ENCODE results near the gene HDAC10. TPM values are rescaled to one million over a fixed set of nuclear protein-coding genes. Genes with fewer than 3 reads are reported as not detected.

HDAC10 gene
- total and polyA plus RNA-seq, 4 donors = 16.2 to 74.3 (median 37.2) TPM

DNA sequence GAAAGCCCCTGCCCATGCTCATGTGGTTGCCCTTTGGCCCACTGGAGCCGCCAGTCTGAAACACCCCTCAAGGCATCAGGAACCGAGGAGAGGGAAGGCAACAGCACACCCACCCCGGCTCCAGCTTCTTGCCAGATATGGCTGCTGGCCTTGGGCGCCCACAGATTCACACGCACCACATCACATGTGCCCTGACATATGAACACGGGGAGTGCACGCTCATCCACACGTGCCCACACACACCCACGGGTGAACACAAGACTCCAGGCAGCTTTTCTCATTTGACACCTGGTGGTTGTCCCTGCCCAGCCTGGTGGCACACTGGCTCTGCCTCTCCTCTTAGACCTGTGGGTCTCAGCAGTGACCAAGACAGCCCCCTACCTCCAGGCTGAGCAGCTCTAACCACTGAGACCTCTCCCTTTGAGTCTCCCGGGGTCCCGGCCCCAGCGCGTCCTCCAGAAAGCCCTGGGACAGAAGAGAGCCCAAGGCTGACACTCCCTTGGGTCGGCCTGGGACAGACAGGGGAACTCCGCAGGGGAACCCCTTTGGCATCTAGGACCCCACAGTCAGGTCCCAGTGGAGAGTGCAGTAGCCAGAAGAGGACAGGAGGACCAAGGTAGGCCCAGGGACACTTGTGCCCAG lies 13.2 kb upstream of the HDAC10 start:
- Histone ChIP-seq H3K36me3 (ENCODE audit: control insufficient read depth, insufficient read depth, low read length) (peaks cover 53% of the 10 kb centered on the region), H3K4me3 (ENCODE audit: low read depth, low read length) (no peak overlapping the region), H3K4me1 (ENCODE audit: control insufficient read depth, insufficient read depth, low read length) (peaks cover 58% of the 10 kb centered on the region), H3K27ac (ENCODE audit: low read depth, low read length) (no peak overlapping the region), H3K27me3 (ENCODE audit: control insufficient read depth, insufficient read depth, low read length) (no peaks in the 10 kb centered on the region), H3K9me3 (ENCODE audit: control insufficient read depth, insufficient read depth, low read length) (no peaks in the 10 kb centered on the region)
- DNase-seq (ENCODE audit: low read depth in 4 of 6, low spot score in 6 of 6) = no peak
- WGBS (ENCODE audit: insufficient coverage) = 86% methylated on average over 15 of the region's 15 CpGs

DNA sequence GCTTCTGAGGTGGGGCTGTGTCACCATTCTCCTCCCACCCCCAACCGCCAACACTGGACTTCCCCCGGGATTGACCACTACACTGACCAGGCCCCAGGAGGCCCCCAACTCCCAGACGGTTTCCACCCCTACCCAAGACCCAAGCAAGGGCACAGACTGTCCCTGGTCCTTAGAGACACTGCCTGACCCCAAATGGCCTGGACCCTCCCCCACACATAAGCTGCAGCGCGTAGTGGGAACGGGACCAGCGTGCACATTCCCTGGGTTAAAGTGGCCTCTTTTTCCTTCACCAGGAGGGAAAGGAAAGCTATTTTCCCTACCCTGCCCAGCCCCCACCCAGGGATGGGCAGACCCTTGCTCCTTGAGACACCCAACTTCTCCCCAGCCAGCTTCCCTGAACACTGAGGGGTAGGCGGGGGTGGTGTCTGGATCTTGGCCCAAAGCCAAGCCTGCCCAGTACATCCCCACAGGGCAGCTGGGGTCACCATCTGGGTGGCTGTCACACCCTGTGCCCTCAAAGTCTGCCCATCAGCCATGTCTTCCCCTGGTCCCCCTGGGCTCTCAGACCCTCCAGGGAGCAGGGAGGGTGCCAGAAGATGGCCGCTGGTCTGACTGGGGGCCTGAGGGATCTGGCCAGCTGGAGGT lies 12.0 kb upstream of the HDAC10 start:
- Histone ChIP-seq H3K27me3 (ENCODE audit: control insufficient read depth, insufficient read depth, low read length) (no peaks in the 10 kb centered on the region), H3K36me3 (ENCODE audit: control insufficient read depth, insufficient read depth, low read length) (peaks cover 62% of the 10 kb centered on the region), H3K4me1 (ENCODE audit: control insufficient read depth, insufficient read depth, low read length) (peaks cover 48% of the 10 kb centered on the region), H3K4me3 (ENCODE audit: low read depth, low read length) (no peak overlapping the region), H3K27ac (ENCODE audit: low read depth, low read length) (no peak overlapping the region), H3K9me3 (ENCODE audit: control insufficient read depth, insufficient read depth, low read length) (no peaks in the 10 kb centered on the region)
- 64% methylated on average over 8 of the region's 9 CpGs for WGBS (ENCODE audit: insufficient coverage)
- no peak for DNase-seq (ENCODE audit: low read depth in 4 of 6, low spot score in 6 of 6)

DNA sequence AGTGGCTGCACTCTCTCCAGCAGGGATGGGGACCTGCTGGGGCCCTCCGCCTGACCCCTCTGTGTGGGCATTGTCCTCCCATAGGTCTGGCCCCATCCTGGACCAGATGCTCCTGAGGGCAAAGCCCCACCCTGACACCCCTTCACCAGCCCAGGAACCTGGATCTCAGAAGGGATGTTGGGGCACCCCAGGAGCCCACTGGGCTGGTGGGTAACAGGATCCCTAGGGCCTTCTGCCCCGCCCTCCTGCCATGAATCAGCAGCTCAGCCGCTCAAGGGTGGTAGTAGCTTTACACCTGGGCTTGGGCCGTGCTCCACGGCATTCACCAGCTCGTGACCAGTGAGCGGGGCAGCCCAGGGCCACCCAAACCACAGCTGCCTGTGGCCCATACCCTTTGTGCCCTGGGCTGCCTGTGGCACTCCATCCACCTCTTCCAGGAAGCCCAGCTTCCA lies 11.4 kb upstream of the HDAC10 start:
- Histone ChIP-seq H3K4me1 (ENCODE audit: control insufficient read depth, insufficient read depth, low read length) (peaks cover 45% of the 10 kb centered on the region), H3K36me3 (ENCODE audit: control insufficient read depth, insufficient read depth, low read length) (peaks cover 68% of the 10 kb centered on the region), H3K27me3 (ENCODE audit: control insufficient read depth, insufficient read depth, low read length) (no peaks in the 10 kb centered on the region), H3K4me3 (ENCODE audit: low read depth, low read length) (no peak overlapping the region), H3K27ac (ENCODE audit: low read depth, low read length) (no peak overlapping the region), H3K9me3 (ENCODE audit: control insufficient read depth, insufficient read depth, low read length) (no peaks in the 10 kb centered on the region)
- 75% methylated on average over 7 of the region's 7 CpGs for WGBS (ENCODE audit: insufficient coverage)
- no peak for DNase-seq (ENCODE audit: low read depth in 4 of 6, low spot score in 6 of 6)

DNA sequence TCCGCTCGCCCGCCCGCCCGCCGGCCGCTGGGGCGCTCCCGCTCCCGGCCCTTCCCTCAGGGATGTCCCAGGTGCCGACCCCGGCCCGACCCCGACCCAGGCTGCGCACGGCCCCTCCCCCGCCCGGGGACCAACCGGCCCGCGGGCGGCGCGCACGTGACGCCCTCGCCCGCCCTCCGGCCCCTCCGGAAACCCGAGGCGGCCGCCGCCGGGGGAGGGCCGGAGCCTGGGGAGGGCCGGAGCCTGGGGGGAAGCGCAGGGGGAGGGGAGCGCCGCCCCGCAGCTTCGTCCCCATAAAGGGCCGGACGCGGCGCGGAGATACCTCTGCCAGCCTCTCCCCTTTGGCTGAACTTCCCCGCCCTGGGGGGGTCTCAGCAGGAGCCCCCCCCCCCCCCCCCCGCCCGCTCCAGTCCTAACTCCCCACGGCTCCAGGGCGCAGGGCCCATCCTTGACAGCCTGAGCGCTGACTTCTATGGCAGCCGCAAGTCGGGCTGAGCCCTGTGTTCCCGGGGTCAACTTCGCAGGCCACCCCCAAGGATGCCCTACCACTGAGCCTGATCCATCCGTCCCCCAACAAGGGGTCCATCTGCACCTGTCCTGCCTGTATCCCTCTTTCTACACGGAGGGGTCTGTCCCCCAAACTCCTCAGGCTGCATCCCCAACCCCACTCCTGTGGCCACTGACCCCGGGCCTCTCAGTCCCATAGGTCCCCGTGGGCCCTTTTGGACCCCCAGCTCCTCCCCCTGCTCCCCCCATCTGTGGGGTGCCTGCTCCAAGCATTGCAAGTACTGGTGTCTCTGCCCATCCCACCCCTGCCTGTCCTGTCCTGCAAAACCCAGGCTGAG lies 10.8 kb upstream of the HDAC10 start, which contains the start of gene MAPK12:
MAPK12 (minus strand) TSS at position 69 of the 845 bp plus-strand sequence. CDS start 174 bp downstream, outside the sequence.
- peak within 1 kb of the TSS; percentile 42 for H3K4me3 ChIP-seq (ENCODE audit: low read depth, low read length)
- no peak within 1 kb of the TSS for H3K27ac ChIP-seq (ENCODE audit: low read depth, low read length)
- peak in 2 of 6 donors; percentile 59 to 60 for DNase-seq (ENCODE audit: low read depth in 4 of 6, low spot score in 6 of 6)
- peaks cover 38% of the 10 kb centered on the region for H3K4me1 ChIP-seq (ENCODE audit: control insufficient read depth, insufficient read depth, low read length)
- 2% methylated on average over 49 of the region's 61 CpGs for WGBS (ENCODE audit: insufficient coverage)
- H3K36me3 ChIP-seq (ENCODE audit: control insufficient read depth, insufficient read depth, low read length) = peaks cover 69% of the 10 kb centered on the region
- no peaks in the 10 kb centered on the region for H3K9me3 ChIP-seq (ENCODE audit: control insufficient read depth, insufficient read depth, low read length)
- no peaks in the 10 kb centered on the region for H3K27me3 ChIP-seq (ENCODE audit: control insufficient read depth, insufficient read depth, low read length)

DNA sequence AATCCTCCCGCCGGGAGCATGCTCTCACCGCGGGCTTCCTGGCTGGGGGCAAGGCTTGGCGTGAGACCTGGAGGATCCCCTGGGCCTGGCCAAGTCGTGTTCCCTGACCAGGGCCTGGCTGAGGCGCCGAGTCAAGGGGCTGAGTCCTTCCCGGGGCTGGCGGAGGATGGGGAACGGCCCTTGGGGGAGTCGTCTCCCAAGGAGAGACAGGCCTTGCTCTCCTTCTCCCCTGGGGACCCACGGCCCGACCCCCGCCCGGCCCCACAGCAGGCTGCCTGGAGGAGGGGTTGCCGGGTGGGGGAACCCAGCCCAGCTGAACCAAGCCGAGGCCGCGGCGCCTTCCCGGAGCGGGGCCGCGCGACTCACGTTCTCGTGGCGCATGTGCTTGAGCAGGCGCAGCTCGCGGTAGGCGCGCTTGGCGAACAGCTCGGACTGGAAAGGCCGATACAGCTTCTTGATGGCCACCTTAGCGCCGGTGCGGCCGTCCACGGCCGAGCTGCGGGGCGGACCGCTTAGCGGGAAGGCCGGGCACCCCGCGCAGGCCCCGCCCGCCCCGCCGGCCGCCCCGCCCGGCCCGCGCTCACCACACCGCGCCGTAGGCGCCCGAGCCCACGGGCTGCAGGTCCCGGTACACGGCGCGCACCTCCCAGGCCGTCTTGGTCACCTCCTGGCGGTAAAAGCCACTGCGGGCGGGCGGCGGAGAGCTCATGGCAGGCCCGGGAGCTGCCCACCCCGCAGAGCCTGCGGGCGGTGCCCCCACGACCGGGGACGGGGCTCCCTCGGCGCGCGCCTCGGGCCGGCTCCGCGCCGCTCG lies 9.9 kb upstream of the HDAC10 start:
- Histone ChIP-seq H3K4me1 (ENCODE audit: control insufficient read depth, insufficient read depth, low read length) (peaks cover 33% of the 10 kb centered on the region), H3K9me3 (ENCODE audit: control insufficient read depth, insufficient read depth, low read length) (no peaks in the 10 kb centered on the region), H3K27ac (ENCODE audit: low read depth, low read length) (no peak overlapping the region), H3K4me3 (ENCODE audit: low read depth, low read length) (peak overlapping the region; percentile 42), H3K36me3 (ENCODE audit: control insufficient read depth, insufficient read depth, low read length) (peaks cover 69% of the 10 kb centered on the region), H3K27me3 (ENCODE audit: control insufficient read depth, insufficient read depth, low read length) (no peaks in the 10 kb centered on the region)
- DNase-seq (ENCODE audit: low read depth in 4 of 6, low spot score in 6 of 6) = peak in 2 of 6 donors; percentile 85 to 90
- under 1% methylated on average over 92 of the region's 92 CpGs for WGBS (ENCODE audit: insufficient coverage)

DNA sequence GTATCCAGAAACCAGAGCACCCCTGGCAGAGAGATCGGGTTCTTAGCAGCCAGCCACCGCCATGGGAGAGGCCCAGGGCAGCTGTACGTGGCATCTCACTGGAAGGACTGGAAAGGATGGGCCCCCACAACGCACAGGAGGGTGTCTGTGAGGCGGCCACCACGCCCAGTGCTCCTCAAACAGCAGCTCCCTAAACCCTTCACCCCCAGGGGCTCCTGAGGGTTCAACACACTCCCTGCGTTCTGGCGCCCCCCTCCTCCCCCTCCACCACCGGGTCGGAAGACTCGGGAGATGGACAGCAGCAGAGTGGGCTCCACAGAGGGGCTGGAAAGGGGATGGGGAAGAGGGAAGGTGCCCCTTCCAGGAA lies 9.4 kb upstream of the HDAC10 start:
- Histone ChIP-seq H3K27me3 (ENCODE audit: control insufficient read depth, insufficient read depth, low read length) (no peaks in the 10 kb centered on the region), H3K4me1 (ENCODE audit: control insufficient read depth, insufficient read depth, low read length) (peaks cover 33% of the 10 kb centered on the region), H3K27ac (ENCODE audit: low read depth, low read length) (no peak overlapping the region), H3K4me3 (ENCODE audit: low read depth, low read length) (peak overlapping the region; percentile 42), H3K36me3 (ENCODE audit: control insufficient read depth, insufficient read depth, low read length) (peaks cover 69% of the 10 kb centered on the region), H3K9me3 (ENCODE audit: control insufficient read depth, insufficient read depth, low read length) (no peaks in the 10 kb centered on the region)
- no peak for DNase-seq (ENCODE audit: low read depth in 4 of 6, low spot score in 6 of 6)
- WGBS (ENCODE audit: insufficient coverage) = 32% methylated on average over 7 of the region's 11 CpGs

DNA sequence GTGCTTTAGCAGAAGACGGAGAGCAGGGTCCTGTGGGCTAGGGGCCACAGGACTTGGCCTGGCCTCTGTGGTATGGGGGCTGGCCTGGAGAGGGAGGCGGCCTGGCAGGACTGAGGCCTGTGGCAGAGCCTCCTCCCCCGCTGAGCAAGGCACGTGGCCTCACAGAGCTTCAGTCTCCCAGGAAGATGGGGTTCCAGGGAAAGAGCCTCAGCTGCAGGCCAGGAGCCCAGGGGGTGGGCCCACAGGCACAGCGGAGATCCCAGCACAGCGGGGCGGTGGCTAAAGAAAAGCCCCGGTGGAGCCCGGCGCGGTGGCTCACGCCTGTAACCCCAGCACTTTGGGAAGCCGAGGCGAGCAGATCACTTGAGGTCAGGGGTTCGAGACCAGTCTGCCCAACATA lies 8.2 kb upstream of the HDAC10 start:
- no peak for DNase-seq (ENCODE audit: low read depth in 4 of 6, low spot score in 6 of 6)
- Histone ChIP-seq H3K27ac (ENCODE audit: low read depth, low read length) (no peak overlapping the region), H3K4me1 (ENCODE audit: control insufficient read depth, insufficient read depth, low read length) (peaks cover 33% of the 10 kb centered on the region), H3K27me3 (ENCODE audit: control insufficient read depth, insufficient read depth, low read length) (no peaks in the 10 kb centered on the region), H3K4me3 (ENCODE audit: low read depth, low read length) (no peak overlapping the region), H3K9me3 (ENCODE audit: control insufficient read depth, insufficient read depth, low read length) (no peaks in the 10 kb centered on the region), H3K36me3 (ENCODE audit: control insufficient read depth, insufficient read depth, low read length) (peaks cover 69% of the 10 kb centered on the region)
- WGBS (ENCODE audit: insufficient coverage) = 87% methylated on average over 12 of the region's 15 CpGs

DNA sequence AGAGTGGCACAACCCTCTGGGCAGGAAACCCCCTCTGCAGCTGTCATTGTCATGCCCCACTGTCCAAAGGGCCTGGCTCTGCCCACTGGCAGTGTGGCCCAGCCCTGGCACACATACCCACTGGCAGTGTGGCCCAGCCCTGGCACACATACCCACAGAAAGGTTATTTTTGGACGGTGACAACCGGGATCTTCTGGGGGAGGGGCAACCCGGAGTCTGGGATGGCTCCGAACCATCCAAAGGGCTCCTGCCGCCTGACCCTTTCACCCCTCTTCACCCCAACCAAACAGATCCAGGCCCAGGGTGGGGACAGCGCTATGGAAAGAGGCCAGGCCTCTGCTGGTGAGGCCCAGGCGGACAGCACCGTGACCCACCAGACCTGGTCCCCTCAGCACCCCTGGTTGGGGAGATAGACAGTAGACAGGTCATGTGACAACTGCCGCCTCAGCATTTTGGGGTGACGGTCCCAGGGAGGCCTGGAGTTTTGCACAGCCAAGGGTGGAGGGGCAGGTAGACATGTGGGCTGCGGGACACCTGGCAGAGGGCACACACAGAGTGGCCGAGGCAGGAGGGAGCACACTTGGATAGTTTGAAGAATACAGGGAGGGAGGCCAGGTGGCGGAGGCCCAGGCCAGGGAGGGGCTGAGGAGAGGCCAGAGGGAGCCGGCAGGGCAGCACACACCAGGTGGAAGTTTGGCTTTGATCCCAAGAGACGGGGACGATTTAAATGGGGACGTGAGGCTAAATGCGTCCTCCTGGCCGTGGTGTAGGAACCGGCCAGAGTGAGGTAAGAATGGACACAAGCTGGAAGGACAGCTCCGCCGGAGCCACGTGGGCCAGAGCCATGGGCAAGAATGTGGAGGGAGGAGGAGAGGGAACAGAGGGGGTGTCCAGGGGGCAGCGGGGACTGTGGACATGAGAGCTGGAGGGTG lies 7.6 kb upstream of the HDAC10 start:
- DNase-seq (ENCODE audit: low read depth in 4 of 6, low spot score in 6 of 6) = no peak
- Histone ChIP-seq H3K4me3 (ENCODE audit: low read depth, low read length) (no peak overlapping the region), H3K4me1 (ENCODE audit: control insufficient read depth, insufficient read depth, low read length) (peaks cover 33% of the 10 kb centered on the region), H3K27me3 (ENCODE audit: control insufficient read depth, insufficient read depth, low read length) (no peaks in the 10 kb centered on the region), H3K27ac (ENCODE audit: low read depth, low read length) (no peak overlapping the region), H3K36me3 (ENCODE audit: control insufficient read depth, insufficient read depth, low read length) (peaks cover 69% of the 10 kb centered on the region), H3K9me3 (ENCODE audit: control insufficient read depth, insufficient read depth, low read length) (no peaks in the 10 kb centered on the region)
- 83% methylated on average over 20 of the region's 24 CpGs for WGBS (ENCODE audit: insufficient coverage)
